ENCODE data around the gene LY86.
A peak's percentile ranks its signal among the peaks of the same experiment; 100 is the strongest.

LY86 gene

DNA sequence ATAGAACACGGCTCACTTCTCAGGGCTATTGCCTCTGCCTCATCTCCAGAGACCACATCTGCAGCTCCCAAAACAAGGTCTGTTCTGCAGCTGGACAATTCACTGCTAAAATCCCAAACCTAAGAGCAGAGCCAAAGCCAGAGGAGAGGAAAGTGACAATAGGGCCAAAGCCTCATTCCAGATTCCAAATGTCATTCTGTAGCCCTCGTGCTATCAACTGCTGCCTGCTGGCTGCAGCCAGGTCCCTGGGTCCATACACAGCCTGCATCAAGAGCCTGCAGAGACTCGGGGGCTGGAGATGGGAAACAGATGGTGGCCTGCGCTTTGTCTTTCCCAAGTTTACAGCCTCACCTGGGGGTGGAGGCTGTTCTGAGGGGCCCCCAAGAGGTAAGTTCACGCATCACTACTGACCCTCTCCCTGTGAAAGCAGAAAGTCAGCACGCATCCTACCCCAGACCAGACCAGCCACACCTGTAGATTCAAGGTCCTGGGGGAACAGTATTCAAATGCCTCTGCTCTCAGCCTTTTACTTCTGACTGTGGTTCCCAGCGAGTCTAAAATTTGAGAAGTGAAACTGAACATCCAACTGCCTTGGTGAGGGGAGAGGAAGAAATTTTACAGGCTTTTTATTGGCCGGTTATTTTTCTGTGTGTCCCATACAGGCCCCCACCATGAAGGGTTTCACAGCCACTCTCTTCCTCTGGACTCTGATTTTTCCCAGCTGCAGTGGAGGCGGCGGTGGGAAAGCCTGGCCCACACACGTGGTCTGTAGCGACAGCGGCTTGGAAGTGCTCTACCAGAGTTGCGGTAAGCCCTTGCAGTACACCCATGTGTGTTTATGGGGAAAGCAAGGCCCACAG, at the start of gene LY86:
Gene LY86, plus strand, starts transcription at position 657 of the 860 bp plus-strand sequence. Its CDS starts 15 bp downstream, at position 672.
- no peak for DNase-seq (ENCODE audit: low spot score)

DNA sequence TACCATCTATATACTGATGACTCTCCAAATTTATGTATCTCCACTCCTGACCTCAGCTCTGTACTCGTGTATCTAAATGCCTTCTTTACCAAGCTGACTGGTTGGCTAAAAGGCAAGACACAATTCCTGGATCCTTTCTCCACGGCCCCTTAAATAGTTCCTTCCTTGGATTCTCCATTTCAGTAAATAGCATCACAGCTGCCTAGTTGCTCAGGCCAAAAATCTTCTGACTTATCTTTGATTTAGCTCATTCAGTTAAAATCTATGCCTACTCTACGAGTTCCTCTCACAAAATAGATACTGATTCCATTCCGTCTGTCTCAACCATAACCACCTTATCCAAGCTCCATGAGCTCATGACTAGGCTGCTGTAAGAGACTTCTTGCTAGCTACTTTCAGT, 49.5 kb upstream of the LY86 start:
- DNase-seq (ENCODE audit: low spot score): no peak

DNA sequence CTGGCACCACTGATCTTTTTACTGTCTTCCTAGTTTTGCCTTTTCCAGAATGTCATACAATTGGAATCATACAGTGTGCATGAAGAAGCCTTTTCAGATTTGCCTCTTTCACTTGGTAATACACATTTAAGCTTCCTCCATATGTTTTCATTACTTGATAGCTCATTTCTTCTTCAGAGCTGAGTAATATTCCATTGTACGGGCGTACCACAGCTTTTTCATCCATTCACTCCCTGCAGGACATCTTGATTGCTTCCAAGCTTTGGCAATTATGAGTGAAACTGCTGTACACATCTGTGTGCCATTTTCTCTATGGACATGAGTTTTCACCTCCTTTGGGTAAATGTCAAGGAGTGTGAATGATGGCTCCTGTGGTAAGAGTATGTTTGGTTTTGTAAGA, 46.2 kb upstream of the LY86 start:
- DNase-seq (ENCODE audit: low spot score): no peak

DNA sequence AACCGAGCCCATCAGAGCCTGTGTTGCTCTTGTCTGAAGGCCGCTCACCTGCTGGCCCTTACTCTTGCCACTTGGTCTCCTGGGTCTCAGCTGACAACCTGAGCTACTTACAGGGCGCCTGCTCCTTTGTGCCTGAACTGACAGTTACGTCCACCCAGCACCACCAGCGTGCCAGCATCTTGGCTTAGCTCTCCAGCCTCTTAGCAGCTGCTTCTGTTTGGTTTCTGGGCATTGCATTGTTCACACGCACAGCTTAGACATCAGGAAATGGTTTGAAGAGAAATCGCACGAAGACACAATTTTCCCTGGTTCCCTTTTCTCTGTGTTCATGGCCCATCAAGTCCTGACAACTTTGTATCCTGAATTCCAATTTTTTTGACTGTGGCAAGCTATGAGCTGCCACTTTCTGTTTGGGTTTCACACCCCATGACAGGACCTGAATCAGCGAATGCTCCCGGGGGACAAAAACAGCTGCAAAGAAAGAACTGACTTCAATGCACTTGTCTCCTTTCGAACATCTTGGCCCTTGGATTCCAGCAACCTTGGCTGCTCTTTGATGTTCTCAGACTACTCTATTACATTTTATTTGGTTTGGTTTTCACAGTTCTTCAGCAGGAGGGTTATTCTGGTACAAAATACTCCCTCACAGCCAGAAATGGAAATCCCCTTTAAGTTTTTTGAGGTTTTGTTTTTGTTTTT, 45.2 kb upstream of the LY86 start:
- no peak for DNase-seq (ENCODE audit: low spot score)

DNA sequence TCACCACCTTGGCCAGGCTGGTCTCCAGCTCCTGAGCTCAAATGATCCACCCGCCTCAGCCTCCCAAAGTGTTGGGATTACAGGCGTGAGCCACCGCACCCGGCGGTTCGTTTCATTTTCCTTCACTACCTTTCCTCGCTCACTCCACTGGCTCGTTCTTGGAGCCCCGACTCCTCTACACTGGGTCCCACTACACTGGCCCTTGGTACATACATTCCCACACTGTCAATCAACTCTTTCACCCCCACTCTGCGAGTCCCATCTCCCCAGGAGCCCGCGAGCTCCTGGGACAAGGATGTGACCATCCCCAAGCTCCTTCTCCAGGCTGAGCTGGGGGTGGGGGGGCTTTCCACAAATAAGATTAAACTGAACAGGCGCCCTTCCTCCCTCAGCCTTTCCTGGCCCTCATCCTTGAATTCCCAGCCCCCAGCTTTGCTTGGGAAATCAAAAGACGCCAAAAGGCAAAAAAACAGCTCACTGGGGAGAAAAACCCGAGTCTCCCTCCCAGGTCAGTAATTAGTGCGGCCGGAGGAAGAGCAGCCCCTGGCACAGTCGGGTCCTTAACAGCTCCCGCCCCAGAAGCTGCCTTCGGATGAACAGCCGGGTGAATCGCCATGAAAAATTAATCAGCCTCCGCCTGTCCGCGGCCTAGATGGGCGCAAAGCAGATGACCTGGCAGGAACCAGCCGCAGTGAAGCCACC, 42.8 kb upstream of the LY86 start:
- no peak for DNase-seq (ENCODE audit: low spot score)

DNA sequence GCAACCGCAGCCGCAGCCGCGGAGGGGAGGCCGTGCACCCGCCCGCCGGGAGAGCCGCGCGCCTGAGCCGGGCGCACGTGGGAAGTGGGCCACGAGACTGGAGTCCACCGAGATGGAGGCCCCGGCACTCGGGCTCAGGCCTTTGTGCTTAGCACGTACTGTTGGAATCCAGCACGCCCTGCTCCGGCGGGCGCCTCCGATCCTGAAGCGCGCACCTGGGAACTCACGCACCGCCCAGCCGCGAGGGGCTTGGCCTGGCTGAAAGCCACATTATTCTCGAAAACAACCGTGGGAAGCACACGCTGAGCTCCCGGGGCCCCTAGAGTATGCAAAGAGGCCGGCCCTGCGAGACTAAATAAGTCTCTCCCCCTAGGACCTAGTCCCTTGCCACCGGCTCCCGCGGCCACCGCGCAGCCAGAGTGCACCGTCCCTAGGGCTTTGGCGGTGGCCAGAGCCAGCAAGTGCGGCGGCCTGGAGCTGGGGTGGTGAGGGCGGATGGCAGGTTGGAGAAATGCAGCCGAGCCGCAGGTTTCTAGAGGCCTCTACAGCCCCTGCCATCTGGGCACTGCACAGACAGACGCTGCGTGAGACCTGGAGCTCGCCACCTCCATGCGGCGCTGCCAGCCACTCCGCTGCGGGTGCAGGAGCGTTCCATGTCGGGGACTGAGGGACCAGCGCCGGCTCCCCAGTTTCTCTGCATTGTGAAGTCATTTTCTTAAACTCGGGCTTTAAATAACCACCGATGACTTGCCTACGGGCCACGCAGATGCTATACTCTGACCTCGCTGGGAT, 42.0 kb upstream of the LY86 start:
- DNase-seq (ENCODE audit: low spot score): peak; percentile 80

DNA sequence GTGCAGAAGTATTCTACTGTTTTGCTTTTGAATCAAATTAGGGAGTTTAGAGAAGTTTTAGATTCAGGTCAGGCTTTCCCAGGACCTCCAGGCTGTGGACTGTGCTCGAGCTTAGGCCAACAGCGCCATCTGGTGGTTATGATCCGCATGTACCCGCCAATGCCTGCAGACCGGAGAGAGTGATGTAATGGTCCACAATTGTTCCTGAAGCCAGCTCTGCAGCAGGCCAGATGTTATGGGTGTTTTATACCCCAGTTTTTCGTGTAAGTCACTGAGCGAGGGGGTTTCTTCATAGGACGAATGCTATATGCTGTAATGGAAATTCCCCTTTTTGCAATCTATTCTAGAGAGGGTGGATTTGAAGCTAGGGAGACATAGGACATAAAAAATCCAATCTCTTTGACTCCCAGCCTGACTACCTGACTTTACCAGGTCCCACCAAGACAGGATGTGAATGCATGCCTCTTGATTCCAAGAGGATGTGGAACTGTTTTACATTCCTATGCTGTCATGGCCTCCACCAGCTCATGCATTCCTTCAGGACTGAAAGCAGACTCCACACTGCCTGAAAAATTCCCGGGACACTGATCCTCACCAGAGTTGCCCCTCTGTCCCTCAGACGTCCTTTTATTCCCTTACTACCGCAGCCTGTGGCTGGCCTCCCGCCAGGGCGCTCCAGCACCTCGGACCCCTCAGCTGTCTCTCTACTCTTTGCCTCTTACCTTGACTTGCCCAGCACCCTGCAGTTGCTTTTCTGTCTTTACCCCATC, 41.2 kb upstream of the LY86 start:
- DNase-seq (ENCODE audit: low spot score): peak; percentile 90

DNA sequence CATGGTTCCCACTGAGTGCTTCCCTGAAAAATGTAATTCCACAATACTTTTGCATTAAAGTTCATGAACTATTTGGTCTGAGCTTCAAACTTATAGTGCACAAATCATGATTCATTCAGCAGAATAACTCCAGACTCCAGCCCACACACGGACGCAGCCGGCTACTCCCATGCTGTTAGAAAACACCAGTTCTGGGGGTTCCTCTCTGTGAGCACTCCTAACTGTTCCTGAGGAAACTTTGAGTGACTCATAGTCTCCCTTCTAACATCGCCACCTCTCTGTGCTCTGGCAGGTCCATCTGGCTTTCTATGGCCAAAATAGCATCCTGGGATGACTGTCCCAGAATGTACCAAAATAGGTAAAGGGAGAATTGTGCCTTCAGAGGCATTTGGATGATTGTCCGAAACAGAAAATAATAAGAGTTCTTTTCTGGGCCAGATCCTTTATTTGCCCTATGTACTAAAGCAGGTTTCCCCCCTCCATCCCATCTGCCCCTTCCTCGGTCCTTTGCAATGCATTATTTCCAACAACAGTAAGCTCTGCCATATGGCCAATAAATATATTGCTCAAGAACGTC, 32.3 kb upstream of the LY86 start:
- no peak for DNase-seq (ENCODE audit: low spot score)

DNA sequence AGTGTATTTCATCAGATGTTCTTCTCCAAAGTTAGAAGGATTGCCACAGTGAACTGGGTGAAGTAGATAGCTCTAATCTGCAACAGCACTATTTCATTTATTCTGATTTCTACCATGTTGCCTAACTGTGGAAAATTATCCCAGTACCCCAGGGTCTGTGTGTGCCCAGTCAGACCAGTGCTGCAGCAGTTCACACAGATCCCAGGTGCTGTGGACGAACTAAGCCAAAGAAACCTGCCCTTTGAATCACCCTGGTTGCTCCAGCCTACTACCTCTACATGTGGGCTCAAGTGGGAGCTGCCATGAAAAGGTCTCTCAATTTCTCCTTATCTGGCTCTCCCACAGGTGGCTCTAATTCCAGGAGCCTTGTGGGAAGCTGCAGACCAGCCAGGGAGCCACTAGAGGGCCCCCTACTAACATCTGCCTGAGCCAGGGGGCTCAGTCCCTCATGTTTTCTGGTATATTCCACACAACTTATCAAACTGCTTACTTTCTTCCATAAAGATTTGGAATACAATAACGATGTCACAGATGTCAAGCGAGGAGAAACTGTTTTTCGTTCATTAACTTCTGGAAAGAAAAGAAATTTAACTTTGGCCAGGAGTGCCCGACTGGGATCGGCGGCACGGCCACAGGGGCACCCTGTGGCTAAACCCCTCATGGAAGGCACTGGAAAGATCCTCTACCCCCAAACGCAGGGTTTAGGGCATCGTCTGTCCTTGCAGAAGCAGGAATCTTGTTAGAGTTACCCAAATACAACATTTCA, 31.6 kb upstream of the LY86 start:
- DNase-seq (ENCODE audit: low spot score): peak; percentile 88

DNA sequence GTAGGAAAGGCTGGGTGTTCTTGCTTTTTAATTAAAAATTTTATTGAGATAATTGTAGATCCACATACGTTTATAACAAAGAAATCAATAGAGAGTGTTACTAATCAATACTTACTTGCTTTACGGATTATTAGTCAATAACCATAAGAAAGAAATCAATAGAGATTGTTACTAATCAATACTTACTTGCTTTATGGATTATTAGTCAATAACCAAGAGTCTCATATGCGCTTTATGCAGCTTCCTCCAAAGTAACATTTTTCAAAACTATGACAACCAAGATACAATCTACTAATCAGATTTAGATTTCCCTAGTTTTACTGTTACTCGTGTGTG, 31.0 kb upstream of the LY86 start:
- no peak for DNase-seq (ENCODE audit: low spot score)

DNA sequence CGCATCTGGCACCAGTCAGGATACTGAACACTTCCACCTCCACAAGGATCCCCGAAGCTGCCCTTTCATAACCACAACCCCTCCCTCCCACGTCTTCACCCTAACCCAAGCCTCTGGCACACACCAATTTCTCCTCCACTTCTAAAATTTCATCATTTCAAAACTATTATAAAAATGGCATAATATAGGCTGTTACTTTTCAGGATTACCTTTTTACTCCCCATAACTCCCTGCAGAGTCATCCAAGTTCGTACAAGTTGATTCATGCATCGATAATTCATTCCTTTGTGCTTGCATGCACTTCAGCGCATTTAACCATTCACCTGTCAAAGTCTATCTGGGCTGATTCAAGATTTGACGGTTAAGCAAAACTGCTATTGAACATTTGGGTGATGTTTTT, 30.6 kb upstream of the LY86 start:
- DNase-seq (ENCODE audit: low spot score): no peak

DNA sequence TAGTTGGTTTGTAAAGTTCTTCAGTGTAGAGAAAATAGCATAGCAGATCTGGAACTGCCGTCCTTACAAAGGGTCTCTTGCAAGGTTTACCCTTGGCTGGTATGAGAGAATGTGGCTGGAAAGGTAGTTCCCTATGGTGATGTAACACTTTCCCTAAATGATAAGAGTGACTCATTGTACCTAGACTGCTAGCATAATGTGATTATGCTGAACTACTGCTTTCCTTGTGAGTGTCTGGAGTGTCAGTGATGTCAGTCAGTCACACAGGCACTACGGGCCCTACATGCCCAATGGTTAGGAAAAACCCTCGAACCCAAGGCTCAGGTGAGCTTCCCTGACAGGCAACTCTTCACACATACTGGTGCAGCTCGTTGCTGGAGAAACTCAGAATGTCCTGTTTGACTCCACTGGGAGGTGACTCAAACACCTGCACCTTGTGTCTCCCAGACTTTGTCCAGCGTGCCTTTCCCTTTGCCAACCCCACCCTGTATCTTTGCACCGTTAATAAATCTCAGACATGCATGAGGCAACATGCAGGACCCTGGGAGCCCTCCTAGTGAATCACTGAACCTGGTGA, 28.4 kb upstream of the LY86 start:
- no peak for DNase-seq (ENCODE audit: low spot score)

DNA sequence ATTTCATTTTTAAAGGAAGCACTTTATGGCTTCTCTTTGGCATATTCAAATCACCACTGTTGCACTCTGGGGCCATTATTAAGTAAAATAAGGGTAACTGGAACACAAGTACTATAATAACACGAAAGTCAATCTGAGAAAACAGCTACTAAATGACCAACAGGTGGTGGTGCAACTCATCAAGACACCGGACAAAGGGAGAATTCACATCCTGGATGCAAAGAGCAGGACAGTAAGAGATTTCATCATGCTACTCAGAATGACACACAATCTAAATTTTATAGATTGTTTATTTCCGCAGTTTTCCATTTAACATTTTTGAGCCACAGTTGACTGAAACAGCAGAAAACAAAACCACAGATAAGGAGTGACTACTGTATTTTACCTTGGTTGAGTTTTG, 27.6 kb upstream of the LY86 start:
- no peak for DNase-seq (ENCODE audit: low spot score)

DNA sequence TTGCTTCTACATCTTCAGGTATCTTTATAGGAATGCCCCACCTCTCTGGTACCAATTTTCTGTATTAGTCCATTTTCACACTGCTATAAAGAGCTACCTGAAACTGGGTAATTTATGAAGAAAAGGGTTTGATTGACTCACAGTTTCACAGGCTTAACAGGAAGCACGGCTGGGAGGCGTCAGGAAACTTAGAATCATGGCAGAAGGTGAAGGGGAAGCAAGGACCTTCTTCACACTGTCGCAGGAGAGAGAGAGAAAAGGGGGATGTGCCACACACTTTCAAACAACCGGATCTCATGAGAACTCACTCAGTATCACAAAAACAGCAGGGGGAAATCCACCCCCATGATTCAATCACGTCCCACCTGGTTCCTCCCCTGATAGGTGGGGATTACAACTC, 24.4 kb upstream of the LY86 start:
- no peak for DNase-seq (ENCODE audit: low spot score)

DNA sequence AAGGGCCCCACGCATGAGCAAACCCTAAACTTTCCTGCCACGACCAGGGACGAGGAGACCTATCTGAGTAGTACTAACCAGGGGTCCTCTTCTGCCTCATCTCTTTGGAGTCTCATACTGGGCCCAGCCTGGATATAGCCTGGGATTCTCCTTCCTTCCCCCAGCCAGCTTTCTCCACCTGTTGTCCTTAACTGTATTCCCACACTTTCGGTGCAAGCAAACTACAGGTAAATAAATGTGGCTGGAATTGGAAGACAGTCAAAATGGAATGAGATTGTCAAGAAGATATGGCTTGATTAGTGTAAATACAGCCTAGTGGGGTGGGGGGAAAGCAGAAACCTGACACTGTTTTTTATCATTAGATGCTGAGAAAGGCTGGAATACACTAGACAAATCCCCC, 23.5 kb upstream of the LY86 start:
- no peak for DNase-seq (ENCODE audit: low spot score)

DNA sequence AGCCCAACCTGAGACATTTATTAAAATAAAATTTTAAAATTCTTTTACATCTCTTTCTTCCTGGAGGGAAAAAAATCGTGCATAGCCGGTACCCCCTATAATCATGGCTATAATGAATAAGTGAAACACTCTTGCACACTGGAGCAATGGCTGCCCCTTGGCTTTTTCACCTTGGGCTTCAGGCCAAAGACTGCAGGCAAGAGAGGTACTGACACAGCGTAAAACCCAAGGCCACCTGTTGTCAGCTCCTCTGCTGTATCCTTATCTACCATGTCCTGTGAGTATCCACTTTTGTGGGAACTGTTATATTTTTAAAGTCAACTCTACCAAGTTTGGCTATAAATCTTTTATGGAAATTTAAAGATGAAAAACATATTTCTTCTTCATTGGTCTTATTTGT, 23.0 kb upstream of the LY86 start:
- DNase-seq (ENCODE audit: low spot score): no peak

DNA sequence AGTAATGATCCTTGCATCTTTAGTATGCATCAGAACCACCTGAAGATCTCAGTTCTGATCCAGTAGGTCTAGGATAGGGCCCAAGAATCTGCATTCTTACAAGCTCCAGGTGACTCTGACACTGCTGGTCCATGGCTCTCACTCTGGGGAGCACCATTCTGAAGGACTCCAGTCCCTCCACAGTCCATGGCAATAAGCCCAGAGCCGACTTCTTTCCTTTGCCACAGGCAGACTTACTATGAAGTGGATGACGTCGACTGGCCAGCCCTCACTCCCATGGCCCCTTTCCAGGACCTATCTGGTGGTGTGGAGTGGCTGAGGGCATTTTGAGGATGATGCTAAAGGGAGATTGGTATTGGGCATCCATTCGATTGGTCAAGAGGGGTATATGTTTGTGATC, 21.8 kb upstream of the LY86 start:
- no peak for DNase-seq (ENCODE audit: low spot score)

DNA sequence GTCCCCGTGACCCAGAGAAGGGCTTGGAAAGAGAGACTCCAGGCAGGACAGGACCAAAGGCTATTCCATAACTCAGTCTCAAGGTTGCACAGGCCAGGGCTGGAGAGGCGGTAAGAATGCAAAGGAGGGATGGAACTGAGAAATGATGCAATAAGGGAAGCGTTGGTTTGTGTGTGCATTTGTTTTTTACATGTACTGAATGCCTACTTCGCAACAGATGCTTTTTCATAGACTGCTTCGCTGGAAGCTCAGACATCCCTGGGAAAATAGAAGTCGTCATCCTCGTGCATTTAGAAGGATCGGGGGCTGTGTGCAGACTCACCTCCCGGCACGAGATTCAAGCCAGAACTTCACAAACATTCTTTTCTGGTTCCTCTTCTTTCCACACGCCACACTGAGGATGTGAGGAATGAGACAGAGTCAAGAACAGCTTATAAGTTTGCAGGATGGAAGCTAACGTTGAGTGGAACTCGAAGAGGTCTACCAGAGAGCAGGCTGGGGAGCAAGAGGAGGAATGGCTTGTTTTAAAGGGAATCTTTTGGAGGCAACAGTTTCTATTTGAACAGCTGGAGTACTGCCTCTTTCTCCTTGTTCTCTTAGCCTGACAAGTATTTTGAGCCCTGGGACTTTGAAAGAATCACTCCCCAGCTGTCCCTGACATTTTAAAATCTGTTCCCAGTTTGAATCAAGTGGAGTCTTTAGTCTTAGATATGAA, 19.3 kb upstream of the LY86 start:
- no peak for DNase-seq (ENCODE audit: low spot score)

DNA sequence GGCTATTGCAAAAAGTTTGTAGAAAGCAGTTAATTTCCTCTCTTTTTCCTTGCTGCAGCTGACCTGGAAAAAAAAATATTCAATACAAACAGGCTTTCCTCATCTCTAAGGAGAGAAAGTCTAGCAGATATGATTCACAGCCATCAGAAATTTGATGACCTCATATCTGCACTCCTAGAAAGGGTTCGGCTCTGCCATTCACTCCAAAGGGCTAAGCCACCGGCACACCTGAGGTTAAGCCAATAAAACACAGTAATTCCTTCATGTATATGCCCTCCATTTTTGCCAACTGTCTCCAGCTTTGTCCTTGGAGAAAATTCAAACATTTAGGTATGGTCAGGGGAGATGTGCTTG, 18.7 kb upstream of the LY86 start:
- DNase-seq (ENCODE audit: low spot score): no peak

Data from D341Med (cell line).